ENCODE data around the gene NSG2. TPM values are rescaled to one million over a fixed set of nuclear protein-coding genes. Genes with fewer than 3 reads are reported as not detected.
A peak's percentile ranks its signal among the peaks of the same experiment; 100 is the strongest.

The NSG2 gene
- total RNA-seq, 1 donor from 2014 or later, result 7.1 TPM

DNA sequence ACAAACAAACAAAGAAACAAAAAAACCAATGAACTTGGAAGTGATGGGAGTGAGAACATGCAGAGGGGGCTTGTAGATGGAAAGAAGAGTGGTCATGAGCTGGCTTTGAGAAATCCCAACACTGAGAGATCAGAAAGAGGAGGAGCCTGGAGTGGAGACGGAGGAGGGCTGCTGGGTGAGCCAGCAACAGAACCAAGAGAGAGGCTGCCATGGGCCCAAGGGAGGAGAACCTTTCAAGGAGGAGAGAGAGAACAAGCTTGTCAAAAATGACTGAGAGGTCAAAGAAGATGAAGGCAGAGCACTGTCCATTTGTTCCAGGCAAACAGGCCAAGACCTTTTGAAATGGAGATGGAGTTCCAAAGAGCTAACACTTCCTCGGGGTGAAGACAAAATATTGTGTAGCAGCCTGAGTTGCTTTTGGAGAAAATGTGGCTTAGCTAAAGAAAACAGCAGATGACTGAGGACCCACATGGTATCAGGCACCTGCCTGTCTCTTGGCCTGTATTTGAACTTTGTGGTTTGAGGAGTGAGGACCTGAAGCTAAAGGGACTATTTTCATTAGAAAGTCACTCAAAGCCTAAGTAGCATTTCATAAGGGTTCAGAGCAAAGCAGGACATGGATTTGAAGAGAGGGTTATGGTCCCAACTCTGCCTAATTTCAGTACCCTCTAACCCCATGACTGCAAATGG is 13.1 kb downstream of the NSG2 start:
- H3K27me3 ChIP-seq, result no peaks in the 10 kb centered on the region
- no peak overlapping the region for H3K27ac ChIP-seq
- intact Hi-C loops (cut with DNase I), result no loop called here
- no peaks in the 10 kb centered on the region for H3K4me1 ChIP-seq
- H3K9me3 ChIP-seq, result no peaks in the 10 kb centered on the region
- TF ChIP-seq POLR2A (IDR thresholded peaks at IDR 0.05) (no peak), POLR2AphosphoS5 (IDR thresholded peaks at IDR 0.05; ENCODE audit: insufficient read depth in 1 of 2, low read depth in 1 of 2) (no peak)
- TF ChIP-seq, protein P1, sequence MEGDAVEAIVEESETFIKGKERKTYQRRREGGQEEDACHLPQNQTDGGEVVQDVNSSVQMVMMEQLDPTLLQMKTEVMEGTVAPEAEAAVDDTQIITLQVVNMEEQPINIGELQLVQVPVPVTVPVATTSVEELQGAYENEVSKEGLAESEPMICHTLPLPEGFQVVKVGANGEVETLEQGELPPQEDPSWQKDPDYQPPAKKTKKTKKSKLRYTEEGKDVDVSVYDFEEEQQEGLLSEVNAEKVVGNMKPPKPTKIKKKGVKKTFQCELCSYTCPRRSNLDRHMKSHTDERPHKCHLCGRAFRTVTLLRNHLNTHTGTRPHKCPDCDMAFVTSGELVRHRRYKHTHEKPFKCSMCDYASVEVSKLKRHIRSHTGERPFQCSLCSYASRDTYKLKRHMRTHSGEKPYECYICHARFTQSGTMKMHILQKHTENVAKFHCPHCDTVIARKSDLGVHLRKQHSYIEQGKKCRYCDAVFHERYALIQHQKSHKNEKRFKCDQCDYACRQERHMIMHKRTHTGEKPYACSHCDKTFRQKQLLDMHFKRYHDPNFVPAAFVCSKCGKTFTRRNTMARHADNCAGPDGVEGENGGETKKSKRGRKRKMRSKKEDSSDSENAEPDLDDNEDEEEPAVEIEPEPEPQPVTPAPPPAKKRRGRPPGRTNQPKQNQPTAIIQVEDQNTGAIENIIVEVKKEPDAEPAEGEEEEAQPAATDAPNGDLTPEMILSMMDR (IDR thresholded peaks at IDR 0.05), result no peak
- peak in 1 of 2 donors; percentile 49 for DNase-seq (ENCODE audit: extremely low spot score in 2 of 2)
- no peaks in the 10 kb centered on the region for H3K36me3 ChIP-seq
- no peak overlapping the region for H3K4me3 ChIP-seq

DNA sequence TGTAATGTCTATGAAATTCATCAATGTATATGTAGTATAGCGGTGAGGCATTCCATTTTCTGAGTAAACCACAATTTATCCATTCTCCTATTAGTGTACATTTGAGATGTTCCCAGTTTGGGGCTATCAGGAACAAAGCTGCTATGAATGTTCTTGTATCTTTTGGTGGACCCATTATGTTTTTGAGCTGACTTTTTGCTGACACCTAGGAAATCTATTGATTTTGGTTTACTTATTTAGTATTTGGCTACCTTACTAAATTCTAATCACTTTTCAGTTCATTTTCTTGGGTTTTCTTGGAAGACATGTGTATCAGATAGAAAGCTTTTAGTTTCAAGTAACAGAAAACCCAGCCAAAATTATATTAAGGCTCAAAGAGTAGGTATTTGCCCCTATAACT is 13.7 kb downstream of the NSG2 start:
- Histone ChIP-seq H3K36me3 (no peaks in the 10 kb centered on the region), H3K27ac (no peak overlapping the region), H3K4me1 (no peaks in the 10 kb centered on the region), H3K4me3 (no peak overlapping the region), H3K27me3 (no peaks in the 10 kb centered on the region), H3K9me3 (no peaks in the 10 kb centered on the region)
- intact Hi-C loops (cut with DNase I), result no loop called here
- no peak for DNase-seq (ENCODE audit: extremely low spot score in 2 of 2)
- TF ChIP-seq, protein P1 (IDR thresholded peaks at IDR 0.05), result no peak
- TF ChIP-seq POLR2AphosphoS5 (IDR thresholded peaks at IDR 0.05; ENCODE audit: insufficient read depth in 1 of 2, low read depth in 1 of 2) (no peak), POLR2A (IDR thresholded peaks at IDR 0.05) (no peak)

DNA sequence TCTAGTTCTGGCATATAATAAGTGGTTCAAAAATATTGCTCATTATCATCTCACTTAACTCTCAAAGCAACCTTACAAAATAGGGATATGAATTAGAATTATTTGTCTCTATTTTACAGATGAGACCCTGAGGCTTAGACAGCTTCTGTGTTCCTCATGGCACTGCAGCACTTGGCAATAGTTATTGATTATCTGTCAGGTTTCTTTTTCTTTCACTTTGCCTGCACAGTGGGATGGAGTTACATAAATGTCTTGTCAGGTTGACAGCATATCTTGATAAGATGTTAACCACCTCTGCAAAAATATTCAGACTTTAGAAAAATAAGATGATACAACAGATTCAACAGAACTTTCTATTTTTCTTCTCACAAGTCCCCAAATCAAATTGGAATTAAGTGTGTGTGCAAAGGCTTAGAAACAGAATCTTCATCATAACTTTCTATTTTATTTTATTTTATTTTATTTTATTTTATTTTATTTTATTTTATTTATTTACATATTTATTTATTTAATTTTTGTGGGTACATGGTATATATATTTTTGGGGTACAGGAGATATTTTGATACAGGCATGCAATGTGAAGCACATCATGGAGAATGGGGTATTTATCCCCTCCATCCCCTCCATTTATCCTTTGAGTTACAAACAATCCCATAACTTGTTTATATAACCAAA is 17.7 kb downstream of the NSG2 start:
- TF ChIP-seq POLR2AphosphoS5 (IDR thresholded peaks at IDR 0.05; ENCODE audit: insufficient read depth in 1 of 2, low read depth in 1 of 2) (no peak), POLR2A (IDR thresholded peaks at IDR 0.05) (no peak)
- TF ChIP-seq, protein P1 (IDR thresholded peaks at IDR 0.05), result no peak
- no peak for DNase-seq (ENCODE audit: extremely low spot score in 2 of 2)
- Histone ChIP-seq H3K27ac (no peak overlapping the region), H3K27me3 (no peaks in the 10 kb centered on the region), H3K4me1 (no peaks in the 10 kb centered on the region), H3K9me3 (no peaks in the 10 kb centered on the region), H3K4me3 (no peak overlapping the region), H3K36me3 (no peaks in the 10 kb centered on the region)
- intact Hi-C loops (cut with DNase I), result no loop called here

DNA sequence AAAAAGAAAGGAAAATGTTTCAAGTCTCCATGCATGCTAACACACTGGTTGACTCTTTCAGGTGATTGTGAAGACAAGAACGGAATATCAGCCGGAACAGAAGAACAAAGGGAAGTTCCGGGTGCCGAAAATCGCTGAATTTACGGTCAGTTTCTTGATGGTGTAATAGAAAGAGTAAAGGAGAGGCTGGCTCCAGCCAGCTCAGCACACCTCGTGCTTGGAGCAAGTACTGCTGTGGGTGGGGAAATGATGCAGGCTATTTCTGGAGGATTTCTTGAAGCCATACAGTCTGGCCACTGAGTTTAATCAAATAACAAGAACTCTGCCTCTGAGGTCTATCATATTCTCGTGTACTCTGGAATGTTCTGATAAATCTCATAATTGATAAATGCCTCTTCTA is 18.7 kb downstream of the NSG2 start:
- H3K27ac ChIP-seq, result no peak overlapping the region
- H3K4me3 ChIP-seq, result no peak overlapping the region
- intact Hi-C loops (cut with DNase I), result no loop called here
- H3K36me3 ChIP-seq, result no peaks in the 10 kb centered on the region
- no peaks in the 10 kb centered on the region for H3K27me3 ChIP-seq
- no peaks in the 10 kb centered on the region for H3K4me1 ChIP-seq
- no peaks in the 10 kb centered on the region for H3K9me3 ChIP-seq
- TF ChIP-seq POLR2AphosphoS5 (IDR thresholded peaks at IDR 0.05; ENCODE audit: insufficient read depth in 1 of 2, low read depth in 1 of 2), result no peak
- TF ChIP-seq, protein P1 (IDR thresholded peaks at IDR 0.05), result no peak
- TF ChIP-seq POLR2A (IDR thresholded peaks at IDR 0.05), result no peak
- peak in 1 of 2 donors; percentile 2 for DNase-seq (ENCODE audit: extremely low spot score in 2 of 2)
